Stimulated activated CD8-positive, alpha-beta memory T cell treated with anti-CD3 and anti-CD28 coated beads, Interleukin-7, amount 100 ng/mL, for 48 hours (primary cell): Measurements from ENCODE around the gene BCAS3.
"Not testable (repeated sequence)": the region's sequence is repeated elsewhere in the genome, so short reads cannot be mapped to it uniquely, and the experiment has no call there.

Source experiments
- DNase-seq, 2 donors: peaks; one replicate each; pipeline ENCODE4 v3.0.0-alpha.2; 2020; ENCODE audit warnings: low read depth in 1 of 2; ENCODE audit errors: extremely low read depth in 1 of 2

The BCAS3 gene

GRCh38 chr17:61351745-61352407 is 674.2 kb downstream of the BCAS3 start:
- DNase-seq = no peak

- no peak for DNase-seq
Measured at GRCh38 chr17:61352408-61352770, 674.7 kb downstream of the BCAS3 start.

GRCh38 chr17:61352781-61353491 is 675.3 kb downstream of the BCAS3 start:
- DNase-seq = no peak

- no peak for DNase-seq
Measured at GRCh38 chr17:61353615-61354014, 676.0 kb downstream of the BCAS3 start.

GRCh38 chr17:61354895-61355874 is 677.5 kb downstream of the BCAS3 start:
- DNase-seq = no peak

- DNase-seq = not testable (repeated sequence)
Measured at GRCh38 chr17:61357061-61357460, 679.4 kb downstream of the BCAS3 start.

GRCh38 chr17:61359513-61359912 is 681.9 kb downstream of the BCAS3 start:
- not testable (repeated sequence) for DNase-seq

GRCh38 chr17:61360318-61360943 is 682.8 kb downstream of the BCAS3 start:
- DNase-seq = no peak

GRCh38 chr17:61361084-61361483 is 683.4 kb downstream of the BCAS3 start:
- DNase-seq = no peak

GRCh38 chr17:61362396-61362795 is 684.7 kb downstream of the BCAS3 start:
- no peak for DNase-seq

- DNase-seq = no peak
Measured at GRCh38 chr17:61362852-61363600, 685.4 kb downstream of the BCAS3 start.

GRCh38 chr17:61363601-61364462 is 686.2 kb downstream of the BCAS3 start:
- no peak for DNase-seq

GRCh38 chr17:61364463-61364846 is 686.8 kb downstream of the BCAS3 start:
- no peak for DNase-seq

- DNase-seq = no peak
Measured at GRCh38 chr17:61366076-61366714, 688.5 kb downstream of the BCAS3 start.

- DNase-seq = no peak
Measured at GRCh38 chr17:61366715-61367413, 689.2 kb downstream of the BCAS3 start.

- DNase-seq = no peak
Measured at GRCh38 chr17:61368049-61368831, 690.6 kb downstream of the BCAS3 start.

- no peak for DNase-seq
Measured at GRCh38 chr17:61368832-61369450, 691.3 kb downstream of the BCAS3 start.
